Raji (cell line): ENCODE measurements around the gene MC2R.

Source experiments
- POLR2A ChIP-seq: IDR thresholded peaks from 2 replicates; pipeline ENCODE4 v1.6.1; 2011; ENCODE audit warnings: low read depth, low read length, control low read depth; ENCODE audit not compliant: insufficient read depth

MC2R gene

GRCh38 chr18:13868501-13869271 is 46.6 kb downstream of the MC2R start:
- no peak for TF ChIP-seq POLR2A

- TF ChIP-seq POLR2A, result no peak
Measured at GRCh38 chr18:13849791-13850190, 65.5 kb downstream of the MC2R start.

GRCh38 chr18:13836559-13836958 is 78.8 kb downstream of the MC2R start:
- TF ChIP-seq POLR2A, result no peak

GRCh38 chr18:13835202-13835601 is 80.1 kb downstream of the MC2R start:
- no peak for TF ChIP-seq POLR2A

DNA sequence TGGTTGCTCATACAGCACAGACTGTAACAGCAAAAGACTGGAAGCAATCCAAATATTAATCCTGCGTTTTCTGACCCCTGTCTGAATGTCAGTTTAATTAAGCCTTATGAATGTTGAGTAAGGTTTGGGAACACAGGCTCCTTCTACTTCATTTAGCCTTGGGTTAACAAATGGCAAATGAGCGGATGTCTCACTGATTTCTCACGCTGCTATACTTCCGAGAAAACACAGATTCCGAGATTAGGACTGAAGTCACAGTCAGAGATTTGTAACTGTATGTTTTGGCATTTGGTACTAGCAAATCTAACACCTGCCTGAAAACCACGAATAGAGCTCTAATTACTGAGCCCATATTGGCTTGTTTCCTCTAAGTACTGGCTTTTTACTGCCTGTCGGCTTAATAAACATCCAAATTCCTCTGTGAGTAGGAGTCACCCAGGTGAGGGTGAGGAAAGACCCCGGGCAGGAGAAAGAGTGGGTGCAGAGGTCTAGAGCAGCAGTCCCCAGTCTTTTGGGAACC is 80.8 kb downstream of the MC2R start:
- TF ChIP-seq POLR2A, result no peak
